ENCODE results near the gene UBAP2. TPM values are rescaled to one million over a fixed set of nuclear protein-coding genes. Genes with fewer than 3 reads are reported as not detected.

Gene UBAP2
- total RNA-seq, 1 donor from 2014 or later: 34.9 TPM

DNA sequence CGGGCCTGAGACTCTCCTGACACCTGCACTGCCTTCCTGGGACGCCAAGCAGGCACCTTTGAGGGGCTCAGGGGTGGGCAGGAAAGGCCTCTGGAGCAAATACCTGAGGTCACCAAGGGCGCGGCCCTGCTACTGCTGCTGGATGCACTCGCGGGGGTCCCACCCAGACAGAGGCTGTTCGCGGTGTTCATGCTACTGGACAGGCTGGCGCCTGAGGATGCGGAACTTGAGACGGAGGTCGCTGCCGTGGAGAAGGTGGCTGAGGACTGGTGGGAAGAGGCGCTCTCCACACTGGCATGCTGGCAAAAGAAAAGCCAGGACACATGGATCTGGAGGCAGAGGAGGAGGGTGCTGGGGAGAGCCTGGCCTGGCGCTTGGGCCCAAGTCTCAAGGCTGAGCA is 121.0 kb downstream of the UBAP2 start:
- ATAC-seq (no peak), DNase-seq (no peak)
- intact Hi-C loops (cut with micrococcal nuclease): no loop called here

DNA sequence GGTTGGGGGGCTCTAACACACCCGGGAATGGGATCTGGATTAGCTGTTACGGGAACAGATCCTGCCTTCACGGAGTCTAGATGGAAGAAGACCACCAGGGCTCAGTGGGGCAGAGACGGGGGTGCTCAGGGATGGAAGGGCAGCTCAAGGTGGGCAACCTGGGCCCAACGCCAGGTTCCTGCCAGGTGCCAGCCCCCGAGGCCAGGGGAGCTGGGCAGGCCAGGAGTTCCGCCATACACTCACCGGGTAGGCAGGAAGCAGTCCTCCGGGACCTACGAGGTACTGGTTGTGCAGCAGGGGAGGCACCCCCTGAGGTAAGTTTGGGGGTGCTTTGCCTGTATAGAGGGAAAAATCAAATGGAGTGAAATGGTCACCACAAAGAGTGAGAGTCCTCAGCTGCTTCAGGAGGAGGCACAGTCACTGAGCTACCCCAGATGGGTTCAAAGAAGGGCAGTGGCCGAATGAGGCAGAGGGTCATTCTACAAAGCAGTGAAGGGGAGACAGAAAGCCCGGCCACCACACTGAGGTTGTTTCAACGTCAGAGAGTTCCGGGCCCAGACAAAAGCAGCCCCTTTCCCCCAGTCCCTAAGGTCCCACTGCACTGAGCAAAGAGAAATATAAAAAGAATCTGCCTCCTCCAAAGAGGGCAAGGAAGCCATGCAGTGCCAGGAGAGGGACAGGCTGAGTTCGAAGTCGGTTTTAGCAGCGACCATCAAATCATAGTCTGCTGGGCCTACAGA is 121.8 kb downstream of the UBAP2 start:
- ATAC-seq (no peak), DNase-seq (no peak)

DNA sequence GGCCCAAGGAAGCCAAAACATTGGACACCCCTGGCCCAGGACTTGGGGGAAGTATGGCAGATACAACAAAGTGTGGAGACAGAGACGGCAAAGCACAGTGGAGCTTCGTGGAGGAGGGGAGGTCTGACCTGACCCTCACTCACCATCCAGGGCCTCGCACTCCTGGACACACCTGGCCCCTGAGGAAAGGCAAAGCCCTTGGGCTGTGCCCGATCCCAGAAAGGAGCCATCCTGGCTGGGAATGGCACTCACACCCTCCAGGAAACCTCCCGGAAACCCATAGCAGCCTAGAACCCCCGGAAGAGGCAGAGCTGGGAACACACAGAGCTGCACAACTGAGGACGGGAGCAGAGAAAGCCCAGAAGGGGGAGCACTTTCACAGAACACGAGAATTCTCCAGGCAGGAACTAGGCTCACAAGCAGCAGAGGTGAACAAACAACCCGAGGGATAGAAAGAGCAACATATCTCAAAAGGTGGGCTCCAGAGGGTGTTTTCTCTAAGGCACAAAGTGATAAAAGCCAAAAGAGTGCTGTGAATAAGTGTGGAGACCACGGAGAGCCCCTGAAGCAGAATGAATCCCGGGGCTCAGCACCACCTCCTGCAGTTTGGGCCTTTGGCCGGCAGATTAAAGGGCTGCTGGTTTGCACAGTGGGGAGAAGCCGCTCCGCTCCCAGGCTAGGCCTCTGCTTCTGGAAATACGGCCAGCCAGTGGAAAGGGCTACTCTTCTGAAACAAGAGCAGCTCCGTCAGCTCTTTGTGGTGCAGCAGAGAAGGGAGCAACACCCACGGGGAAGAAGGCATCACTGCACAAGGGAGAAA is 123.5 kb downstream of the UBAP2 start:
- DNase-seq (peak; percentile 46), ATAC-seq (peak; percentile 72)
- intact Hi-C loops (cut with micrococcal nuclease): no loop called here

More for the DNA sequence above, 121.8 kb downstream of the UBAP2 start:
- intact Hi-C loops (cut with micrococcal nuclease): no loop called here

DNA sequence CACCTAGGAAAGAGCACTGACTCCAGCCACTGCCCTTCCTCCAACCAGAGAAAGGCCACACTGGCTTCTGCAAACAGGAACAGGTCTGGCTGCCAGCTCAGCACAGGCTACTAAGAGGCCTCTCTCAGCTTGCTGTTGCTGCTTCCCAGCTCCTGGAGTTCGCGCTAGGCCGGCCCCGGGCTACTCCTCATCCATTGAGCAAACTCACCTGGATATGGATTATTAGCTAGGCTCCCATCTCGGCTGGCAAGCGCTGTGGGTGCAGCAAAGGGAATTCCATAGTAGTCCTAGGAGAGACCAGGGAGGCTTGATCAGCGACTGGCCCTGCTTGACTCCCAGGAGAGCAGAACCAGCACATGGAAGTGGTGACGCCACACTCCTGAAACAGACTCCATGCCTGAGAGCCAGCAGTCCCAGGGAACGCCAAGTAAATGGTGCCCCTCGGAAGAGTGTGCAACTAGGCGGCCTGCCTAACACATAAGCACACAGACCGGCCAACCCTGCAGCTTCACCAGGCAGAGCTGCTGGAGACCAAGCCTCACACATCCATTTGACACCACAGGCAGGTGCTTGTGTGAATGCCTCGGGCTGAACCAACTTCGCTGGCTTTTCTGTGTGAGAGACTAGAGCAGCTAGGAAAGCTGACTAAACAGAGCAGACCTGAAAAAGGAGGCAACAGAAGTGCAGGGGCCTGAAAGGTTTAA is 124.5 kb downstream of the UBAP2 start:
- DNase-seq (peak; percentile 47), ATAC-seq (peak; percentile 28)
- intact Hi-C loops (cut with micrococcal nuclease): no loop called here

DNA sequence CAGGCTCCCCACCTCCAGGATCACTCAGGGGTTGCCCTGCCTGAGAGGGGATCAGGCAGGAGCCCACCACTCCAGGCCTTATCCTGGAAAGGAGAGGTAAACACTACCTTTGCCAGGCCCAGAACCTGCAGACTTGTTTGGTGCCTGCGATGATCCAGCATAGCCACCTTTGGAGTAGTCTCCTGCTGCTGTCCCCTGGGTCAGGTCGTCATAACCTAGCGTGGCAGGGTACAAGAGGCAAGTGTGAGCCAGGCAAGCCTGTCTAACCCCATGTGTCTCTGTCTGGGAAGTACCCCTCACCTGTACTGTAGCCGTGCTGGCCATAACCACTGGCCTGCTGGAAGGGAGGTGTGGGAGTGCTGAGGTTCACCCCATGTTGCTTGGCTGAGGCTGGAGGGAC is 125.6 kb downstream of the UBAP2 start:
- DNase-seq: no peak
- intact Hi-C loops (cut with micrococcal nuclease): no loop called here
- ATAC-seq: no peak

DNA sequence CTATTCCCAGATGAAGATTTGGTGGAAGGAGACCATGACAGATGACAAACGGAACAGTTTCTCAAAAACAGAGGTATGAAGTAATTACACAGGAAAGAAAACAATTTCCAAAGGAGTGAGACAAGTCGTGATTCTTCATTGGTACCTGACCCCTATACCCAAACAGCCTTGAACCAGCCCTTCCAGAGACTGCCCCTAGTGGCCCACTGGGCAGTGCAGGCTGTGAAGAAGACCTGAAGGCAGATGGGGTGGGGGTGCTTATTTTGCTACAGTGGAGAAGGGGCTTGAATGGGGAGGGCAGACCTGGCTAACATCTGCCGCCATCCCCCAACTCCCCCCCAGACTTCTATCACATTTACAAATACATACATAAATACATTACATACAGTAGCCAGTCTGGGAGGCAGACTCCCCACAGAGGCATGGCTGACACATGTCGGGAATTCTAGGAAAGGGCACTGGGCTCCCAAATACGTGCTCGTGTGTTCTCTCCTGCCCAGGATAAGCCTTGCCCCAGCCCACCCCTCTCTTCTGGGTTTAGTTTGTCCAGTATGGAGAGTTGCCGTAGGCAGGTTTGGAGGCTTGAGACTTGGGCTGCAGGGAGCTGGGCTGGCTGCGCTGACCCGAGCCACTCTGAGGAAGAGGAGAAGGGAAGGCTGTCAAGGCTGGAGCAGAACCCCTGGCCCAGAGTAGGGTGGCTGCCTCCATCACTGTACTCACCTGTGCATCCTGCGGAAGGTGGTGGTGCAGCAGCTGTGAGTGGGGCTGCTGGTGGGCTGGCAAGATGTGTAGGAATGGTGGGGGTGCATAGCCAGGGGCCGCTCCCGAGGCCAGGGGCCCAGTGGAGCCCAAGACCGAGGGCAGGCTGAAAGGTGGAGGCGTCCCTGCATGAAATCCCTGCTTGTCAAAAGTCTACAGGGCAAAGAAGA is 126.5 kb downstream of the UBAP2 start:
- no peak for DNase-seq
- no peak for ATAC-seq
- intact Hi-C loops (cut with micrococcal nuclease): no loop called here

DNA sequence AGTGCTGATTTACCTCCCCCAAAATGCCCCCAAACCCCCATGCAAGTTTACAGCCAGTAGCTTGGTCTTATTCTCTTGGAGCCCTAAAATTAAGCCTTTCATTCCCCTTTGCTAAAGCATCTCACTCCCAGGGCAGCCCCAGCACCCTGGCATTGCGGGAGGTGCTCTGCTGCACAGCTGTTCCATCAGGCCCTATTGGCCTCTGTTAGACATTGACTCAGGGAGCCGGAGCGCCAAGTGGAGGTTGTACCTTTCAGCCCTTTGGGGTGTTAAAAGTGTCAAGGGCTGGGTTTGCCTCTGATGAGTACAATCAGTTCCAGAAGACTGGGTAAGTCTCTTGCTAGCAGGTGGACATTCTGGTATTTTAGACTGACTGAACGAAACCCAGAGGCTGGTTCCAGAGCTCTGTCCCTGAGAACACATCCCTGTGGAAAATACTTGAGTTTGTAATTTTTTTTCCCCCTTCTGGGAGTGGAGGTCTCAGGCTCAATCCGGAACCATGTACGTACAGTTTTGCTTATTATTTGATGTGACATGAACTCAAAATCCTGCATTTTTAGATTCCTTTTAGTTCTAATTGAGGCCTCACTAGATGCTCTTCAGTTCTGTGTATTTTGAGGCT is 129.3 kb downstream of the UBAP2 start:
- peak; percentile 51 for DNase-seq
- ATAC-seq: peak; percentile 63
- intact Hi-C loops (cut with micrococcal nuclease): no loop called here

DNA sequence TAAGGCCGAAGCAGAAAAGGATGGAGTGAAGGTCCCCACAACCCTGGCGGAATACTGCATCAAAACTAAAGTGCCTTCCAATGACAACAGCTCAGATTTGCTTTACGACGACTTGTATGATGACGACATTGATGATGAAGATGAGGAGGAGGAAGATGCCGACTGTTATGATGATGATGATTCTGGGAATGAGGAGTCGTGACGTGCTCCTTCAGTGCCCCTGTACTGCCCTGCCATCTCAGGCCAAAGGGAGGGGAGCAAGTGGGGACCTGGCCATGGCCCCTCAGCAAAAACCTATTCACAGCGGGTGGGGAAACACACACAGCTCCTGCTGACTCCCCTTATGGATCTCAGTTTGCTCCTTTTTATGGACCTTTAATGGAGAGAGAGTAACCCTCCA is 131.7 kb downstream of the UBAP2 start:
- no peak for ATAC-seq
- no peak for DNase-seq
- intact Hi-C loops (cut with micrococcal nuclease): no loop called here

DNA sequence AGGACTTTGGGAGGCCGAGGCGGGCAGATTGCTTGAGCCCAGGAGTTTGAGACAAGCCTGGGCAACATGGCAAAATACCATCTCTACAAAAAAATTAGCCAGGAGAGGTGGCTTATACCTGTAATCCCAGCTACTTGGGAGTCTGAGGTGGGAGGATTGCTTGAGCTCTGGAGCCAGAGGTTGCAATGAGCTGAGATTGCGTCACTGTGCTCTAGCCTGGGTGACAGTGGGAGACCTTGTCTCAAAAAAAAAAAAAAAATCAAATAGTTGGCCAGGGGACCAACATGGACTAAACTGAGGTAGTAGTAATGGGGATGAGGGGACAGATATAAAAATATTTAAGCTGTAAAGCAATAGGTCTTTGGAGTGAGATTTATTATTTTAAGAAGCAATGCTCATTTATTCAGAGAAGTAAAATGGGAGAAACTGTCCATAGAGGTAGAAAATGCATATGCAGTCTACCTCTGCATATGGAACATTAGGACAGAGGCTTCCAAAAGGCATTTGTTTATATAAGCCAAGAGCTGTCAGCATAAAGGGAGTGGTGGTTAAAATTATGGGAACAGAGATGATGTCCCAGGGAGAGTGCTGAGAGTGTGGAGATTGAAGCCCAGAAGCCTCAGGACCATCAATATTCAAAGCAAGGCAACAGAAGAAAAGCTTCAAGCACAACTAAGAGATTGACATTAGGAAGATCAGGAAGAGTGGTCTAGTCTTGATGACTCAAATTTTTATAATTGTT is 133.6 kb downstream of the UBAP2 start:
- intact Hi-C loops (cut with micrococcal nuclease): no loop called here
- ATAC-seq (no peak), DNase-seq (no peak)

DNA sequence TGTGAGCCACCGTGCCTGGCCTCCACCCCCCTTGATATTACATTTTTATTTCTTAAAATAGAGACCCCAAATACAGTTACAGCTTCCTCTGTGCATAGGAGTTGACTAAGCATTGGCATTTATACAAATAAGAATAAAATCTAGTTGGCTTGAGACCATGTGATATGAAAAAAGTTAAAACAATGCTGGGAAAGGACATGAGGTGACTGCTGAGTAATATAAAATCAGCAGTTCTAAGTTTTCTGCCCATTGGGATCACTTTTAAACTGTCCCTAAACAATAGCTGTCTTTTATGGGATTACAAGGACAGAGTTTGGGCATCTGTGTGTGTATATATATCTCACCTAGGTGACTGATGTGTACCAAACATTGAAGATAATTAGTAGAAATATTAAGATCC is 135.1 kb downstream of the UBAP2 start:
- DNase-seq: no peak
- ATAC-seq: no peak
- intact Hi-C loops (cut with micrococcal nuclease): no loop called here

DNA sequence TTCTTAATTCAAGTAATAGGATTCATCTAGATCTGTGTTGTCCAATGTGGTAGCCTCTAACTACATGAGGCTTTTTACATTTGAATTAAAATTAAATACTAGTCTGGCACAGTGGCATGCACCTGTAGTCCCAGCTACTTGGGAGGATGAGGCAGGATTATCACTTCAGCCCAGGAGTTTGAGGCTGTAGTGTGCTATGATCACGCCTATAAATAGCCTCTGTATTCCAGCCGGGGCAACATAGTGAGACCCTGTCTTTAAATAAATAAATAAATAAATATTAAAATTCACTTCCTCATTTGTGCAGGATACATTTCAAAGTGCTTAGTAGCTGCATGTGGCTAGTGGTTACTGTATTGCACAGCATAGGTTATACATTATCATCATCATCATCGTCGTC is 139.9 kb downstream of the UBAP2 start:
- DNase-seq (no peak), ATAC-seq (no peak)
- intact Hi-C loops (cut with micrococcal nuclease): no loop called here

DNA sequence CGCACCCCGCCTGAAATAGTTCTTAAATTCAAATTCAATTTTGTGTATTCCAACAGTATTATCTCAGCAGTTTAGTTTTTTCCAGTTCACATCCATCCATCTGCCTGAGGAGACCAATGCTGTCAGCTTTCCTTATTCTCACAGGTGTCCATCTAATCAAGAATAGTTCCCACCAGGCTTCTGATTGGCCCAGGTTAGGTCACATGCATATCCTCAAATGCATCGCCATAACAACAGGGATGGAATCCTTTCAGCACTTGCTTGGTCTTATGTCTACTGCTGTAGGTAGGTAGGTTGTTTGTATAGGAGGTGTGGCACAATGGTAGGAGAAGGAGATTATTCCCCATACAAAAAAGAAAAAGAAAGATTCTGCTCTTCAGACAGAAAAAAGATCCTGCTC is 140.6 kb downstream of the UBAP2 start:
- intact Hi-C loops (cut with micrococcal nuclease): no loop called here
- DNase-seq (no peak), ATAC-seq (no peak)

DNA sequence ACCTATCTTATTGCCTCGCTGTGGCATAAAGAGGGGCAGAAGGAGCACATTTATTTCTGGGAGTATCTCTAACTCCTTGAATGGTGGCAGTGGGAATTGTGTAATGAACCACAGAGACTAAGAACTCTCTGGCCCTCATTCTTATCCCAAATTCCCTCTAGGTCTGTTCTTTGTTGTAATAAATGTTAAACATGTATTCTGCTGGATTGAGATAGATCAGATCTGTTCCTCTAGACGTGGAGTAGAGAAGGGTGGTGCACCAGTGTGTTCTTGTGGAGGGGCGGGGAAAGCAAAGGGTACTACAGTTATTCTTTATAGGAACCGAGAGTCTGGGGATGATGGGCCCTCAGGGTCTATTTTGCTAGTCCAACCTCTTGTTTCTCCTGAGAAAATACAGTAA is 141.3 kb downstream of the UBAP2 start:
- no peak for ATAC-seq
- intact Hi-C loops (cut with micrococcal nuclease): no loop called here
- no peak for DNase-seq

DNA sequence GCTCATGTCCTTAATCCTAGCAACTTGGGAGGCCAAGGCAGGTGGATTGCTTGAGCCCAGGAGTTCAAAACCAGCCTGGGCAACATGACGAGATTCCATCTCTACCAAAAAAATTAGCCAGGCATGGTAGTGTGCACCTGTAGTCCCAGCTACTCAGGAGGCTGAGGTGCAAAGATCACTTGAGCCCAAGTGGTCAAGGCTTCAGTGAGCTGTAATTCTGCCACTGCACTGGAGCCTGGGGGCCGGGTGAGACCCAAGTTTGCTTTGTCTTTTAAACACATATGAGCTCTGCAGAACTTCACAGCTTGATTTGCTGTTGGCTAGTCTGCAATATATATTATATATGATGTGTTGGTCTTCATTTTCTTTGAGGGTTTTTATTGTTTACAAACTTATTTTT is 141.9 kb downstream of the UBAP2 start:
- DNase-seq (no peak), ATAC-seq (no peak)
- intact Hi-C loops (cut with micrococcal nuclease): no loop called here

DNA sequence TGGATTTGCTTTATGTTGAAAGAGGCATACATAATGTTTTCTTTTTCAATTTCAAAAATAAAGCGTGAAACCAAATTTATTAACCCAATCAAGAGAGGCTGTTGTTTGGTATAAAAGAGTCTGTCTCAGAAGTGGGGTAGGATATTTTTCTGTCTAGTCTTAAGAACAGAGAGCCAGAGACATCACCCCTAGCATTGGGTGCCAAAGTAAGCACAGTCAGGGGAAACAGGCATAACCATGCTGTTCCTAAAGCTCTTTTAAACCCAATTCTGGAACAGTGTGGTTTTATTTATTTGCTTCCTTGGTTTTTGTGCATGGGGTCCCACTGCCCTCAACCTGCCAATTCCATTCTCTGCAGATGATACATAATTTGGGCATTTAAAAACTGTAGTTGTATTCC is 143.6 kb downstream of the UBAP2 start:
- intact Hi-C loops (cut with micrococcal nuclease): no loop called here
- ATAC-seq (peak; percentile 18), DNase-seq (no peak)

DNA sequence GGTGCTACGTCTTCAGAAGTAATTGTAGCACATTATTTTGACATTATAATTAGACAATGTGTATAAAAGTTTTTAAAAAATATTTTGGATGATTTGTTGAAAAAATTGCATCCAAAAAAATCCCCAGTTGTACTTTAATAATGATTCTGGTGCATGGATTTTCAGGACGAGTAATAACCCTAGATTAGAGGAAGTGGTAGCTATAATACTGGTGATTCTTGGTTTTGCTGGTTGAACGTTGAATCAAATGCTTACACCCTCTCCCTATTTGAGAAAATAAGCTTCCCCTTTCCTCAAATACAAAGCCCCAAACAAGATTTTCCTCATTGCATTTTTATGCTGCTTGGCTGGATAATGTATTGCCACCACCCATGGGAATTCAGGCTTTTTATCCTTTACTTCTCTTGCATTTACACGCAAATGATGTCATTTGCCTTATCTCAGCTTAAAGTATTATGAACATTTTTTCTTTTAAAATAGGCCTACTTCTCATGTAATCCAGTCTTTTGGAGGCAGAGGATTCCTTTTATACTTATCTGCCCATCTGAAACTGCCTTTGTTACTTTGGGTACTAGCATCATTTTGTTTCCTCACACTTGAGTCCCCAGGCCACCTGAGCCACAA is 145.4 kb downstream of the UBAP2 start:
- DNase-seq: no peak
- ATAC-seq: no peak
- intact Hi-C loops (cut with micrococcal nuclease): no loop called here

DNA sequence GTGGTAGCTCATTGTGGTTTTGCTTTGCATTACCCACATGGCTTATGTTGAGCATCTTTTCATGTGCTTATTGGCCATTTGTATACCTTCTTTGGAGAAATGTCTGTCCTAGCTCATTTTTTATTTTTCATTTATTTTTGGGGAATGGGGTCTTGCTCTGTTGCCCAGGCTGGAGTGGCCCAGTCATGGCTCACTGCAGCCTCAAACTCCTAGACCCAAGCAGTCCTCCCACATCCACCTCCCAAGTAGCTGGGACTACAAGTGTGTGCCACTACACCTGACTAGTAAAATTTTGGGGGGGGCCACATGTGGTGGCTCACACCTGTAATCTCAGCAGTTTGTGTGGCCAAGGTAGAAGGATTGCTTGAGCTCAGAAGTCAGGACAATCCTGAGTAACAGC is 154.4 kb downstream of the UBAP2 start:
- DNase-seq (no peak), ATAC-seq (no peak)
- intact Hi-C loops (cut with micrococcal nuclease): no loop called here

DNA sequence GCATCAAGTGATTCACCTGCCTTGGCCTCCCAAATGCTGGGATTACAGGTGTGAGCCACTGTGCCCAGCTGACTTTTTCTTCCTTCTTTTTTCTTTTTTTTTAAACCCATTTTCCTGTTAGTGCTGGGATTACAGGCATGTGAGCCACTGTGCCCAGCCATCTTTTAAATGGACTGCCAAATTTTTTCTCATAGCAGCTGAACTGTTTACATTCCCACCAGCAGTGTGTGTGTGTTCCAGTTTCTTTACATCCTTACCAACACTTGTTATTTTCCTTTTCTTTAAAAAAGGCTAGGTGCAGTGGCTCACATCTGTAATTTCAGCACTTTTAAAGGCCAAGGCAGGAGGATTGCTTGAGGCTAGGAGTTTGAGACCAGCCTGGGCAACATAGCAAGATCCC is 154.8 kb downstream of the UBAP2 start:
- ATAC-seq (no peak), DNase-seq (no peak)
- intact Hi-C loops (cut with micrococcal nuclease): no loop called here
